HG02870 (cell line): ENCODE results near the gene LRP5.
"Not testable (repeated sequence)": the region's sequence is repeated elsewhere in the genome, so short reads cannot be mapped to it uniquely, and the experiment has no call there.

Experiments
- ATAC-seq: cut with Tn5 transposase; IDR thresholded peaks from one replicate; pipeline ENCODE4 v1.9.1; 2021; ENCODE audit warnings: mild to moderate bottlenecking, moderate library complexity; ENCODE audit not compliant: unreplicated experiment

The LRP5 gene

GRCh38 chr11:68387840-68388239 is 75.4 kb downstream of the LRP5 start:
- ATAC-seq = no peak

- ATAC-seq = no peak
These were observed 76.3 kb downstream of the LRP5 start for GRCh38 chr11:68388595-68389198.

GRCh38 chr11:68390315-68390714 is 77.9 kb downstream of the LRP5 start:
- ATAC-seq = no peak

DNA sequence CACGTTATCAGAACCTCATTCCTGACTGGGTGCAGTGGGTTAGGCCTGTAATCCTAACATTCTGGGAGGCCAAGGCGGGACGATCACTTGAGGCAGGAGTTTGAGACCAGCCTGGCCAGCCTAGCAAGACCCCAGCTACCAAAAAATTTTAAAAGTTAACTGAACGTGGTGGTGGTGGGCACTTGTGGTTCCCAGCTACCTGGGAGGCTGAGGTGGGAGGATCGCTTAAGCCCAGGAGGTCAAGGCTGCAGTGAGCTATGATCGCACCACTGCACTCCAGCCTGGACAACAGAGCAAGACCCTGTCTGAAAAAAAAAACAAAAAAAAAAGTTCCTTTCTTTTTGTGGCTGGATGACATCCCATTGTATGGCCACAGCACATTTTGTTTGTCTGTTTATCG is 80.4 kb downstream of the LRP5 start:
- ATAC-seq = no peak

- no peak for ATAC-seq
These were observed 84.1 kb downstream of the LRP5 start for GRCh38 chr11:68396516-68396915.

DNA sequence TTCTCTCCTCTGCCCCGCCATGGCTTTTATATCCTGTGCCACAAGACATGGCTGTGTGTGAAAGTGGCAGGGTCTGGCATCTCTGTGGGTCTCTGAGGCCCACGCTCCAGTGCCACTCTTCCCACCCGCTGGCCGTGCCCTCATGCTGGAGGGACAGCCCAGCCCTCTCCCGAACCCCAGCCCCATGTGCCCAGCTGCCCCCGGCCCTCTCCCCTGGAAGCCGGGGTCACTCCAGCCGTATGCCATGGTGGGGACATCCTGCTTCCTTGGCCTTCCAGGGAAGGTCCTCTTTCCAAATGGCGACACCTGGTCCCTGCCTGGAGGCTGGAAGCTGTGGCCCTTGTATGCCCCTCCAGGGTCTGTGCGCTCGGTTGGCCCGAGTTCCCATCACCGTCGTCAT is 84.9 kb downstream of the LRP5 start:
- no peak for ATAC-seq

DNA sequence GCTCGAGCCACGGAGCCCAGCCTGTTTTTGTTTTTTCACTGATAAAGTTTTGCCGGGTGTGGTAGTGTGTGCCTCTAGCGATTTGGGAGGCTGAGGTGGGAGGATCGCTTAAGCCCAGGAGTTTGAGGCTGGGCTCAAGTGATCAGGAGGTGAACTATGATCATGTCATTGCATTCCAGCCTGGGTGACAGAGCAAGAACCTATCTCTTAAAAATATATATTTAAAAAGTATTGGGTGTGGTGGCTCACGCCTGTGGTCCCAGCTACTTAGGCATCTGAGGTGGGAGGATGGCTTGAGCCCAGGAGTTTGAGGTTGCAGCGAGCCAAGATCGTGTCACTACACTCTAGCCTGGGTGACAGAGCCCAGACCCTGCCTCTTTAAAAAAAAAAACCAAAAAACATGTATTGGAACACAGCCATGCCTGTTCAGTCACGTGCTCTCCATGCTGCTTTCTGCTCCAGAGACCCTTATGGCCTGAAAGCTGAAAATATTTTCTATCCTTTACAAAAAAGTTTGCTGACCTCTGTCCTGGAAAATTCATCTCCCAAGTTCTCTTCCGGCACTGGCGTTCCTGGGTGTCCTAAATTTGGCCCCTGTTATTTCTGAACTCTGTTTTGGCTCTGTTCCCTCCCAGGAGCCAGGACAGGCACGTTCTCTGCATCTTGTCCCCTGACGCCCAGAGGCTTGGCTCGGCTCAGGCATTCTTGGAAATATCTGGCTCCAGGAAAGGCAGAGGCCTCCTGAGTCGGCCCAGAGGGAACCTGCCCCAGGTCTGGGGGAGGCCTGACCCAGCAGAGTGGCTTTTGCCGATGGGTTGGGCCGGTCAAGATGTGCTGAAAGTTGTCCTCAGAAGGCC is 86.8 kb downstream of the LRP5 start:
- ATAC-seq = no peak

DNA sequence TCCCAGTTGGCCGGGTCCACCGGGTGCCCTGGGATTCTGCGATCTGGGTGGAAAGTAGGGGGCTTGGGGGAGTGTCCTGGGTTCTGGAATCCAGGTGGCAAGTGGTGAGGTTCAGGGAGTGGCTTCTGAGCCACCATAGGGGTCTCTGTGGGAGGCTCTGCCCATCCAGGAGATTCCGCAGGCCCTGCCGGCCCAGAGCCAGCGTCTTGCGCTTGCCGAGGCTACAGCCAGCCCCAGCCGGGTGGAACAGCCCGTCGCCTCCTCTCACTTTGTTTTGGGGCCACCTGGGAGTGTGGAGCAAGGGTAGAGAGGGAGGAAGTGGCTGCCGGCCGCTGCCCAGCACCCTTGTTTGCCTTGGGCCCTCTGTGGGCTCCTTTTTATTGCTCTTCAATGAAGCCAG is 87.5 kb downstream of the LRP5 start:
- no peak for ATAC-seq

DNA sequence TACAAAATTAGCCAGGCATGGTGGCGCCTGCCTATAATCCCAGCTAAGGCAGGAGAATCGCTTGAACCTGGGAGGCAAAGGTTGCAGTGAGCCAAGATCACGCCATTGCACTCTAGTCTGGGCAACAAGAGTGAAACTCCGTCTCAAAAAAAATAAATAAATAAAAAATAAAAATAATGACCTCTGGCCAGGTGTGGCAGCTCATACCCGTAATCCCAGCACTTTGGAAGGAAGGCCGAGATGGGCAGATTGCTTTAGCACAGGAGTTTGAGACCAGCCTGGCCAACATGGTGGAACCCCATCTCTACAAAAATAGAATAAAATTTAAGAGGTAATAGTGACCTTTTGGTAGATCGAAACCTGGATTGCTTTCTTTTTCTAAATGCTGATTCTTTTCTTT is 88.2 kb downstream of the LRP5 start:
- ATAC-seq = not testable (repeated sequence)

DNA sequence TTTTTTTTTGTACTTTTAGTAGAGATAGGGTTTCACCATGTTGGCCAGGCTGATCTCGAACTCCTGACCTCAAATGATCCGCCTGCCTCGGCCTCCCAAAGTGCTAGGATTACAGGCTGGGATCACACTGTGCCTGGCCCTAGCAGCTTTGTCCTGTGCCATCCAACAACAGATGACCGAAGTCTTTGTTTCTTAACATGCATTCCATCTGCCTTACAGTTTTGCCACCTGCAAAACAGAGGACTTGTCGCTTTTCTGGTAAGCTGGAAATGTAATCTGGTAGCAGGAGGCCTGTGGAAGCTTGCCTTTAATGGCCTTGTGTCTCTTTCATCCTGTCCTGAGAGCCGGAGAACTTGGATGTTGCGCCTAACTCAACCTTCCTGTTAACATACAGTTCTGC is 89.5 kb downstream of the LRP5 start:
- ATAC-seq = no peak

DNA sequence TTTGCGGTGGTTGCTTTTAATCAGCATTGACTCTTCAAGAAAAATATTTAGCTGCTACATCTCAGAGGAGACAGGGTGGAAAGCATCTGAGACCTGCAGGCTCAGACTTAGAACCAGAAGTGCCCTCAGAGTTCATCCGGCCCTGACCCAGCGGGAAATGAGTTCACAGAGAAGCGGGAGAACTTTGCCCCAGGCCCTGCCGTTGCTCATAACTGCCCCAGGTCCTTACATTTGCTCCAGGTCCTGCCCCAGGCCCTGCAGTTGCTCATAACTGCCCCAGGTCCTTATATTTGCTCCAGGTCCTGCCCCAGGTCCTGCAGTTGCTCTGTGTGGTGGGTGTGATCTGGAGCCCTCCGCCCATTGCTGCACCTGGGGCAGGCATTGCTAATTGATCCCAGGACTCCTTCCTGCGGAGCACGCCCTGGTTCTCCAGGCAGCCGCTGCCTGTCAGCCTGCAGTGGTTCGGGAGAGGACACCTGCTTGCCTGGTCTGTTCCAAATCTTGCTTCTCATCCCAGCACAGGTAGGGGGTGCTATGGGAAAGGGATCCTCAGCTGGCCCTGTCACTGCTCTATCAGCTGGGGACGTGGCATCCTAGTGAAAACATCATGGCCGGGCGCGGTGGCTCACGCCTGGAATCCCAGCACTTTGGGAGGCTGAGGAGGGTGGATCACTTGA is 90.1 kb downstream of the LRP5 start:
- ATAC-seq = no peak

- no peak for ATAC-seq
These were observed 91.0 kb downstream of the LRP5 start for GRCh38 chr11:68403424-68403823.

GRCh38 chr11:68403831-68404230 is 91.4 kb downstream of the LRP5 start:
- ATAC-seq = no peak

DNA sequence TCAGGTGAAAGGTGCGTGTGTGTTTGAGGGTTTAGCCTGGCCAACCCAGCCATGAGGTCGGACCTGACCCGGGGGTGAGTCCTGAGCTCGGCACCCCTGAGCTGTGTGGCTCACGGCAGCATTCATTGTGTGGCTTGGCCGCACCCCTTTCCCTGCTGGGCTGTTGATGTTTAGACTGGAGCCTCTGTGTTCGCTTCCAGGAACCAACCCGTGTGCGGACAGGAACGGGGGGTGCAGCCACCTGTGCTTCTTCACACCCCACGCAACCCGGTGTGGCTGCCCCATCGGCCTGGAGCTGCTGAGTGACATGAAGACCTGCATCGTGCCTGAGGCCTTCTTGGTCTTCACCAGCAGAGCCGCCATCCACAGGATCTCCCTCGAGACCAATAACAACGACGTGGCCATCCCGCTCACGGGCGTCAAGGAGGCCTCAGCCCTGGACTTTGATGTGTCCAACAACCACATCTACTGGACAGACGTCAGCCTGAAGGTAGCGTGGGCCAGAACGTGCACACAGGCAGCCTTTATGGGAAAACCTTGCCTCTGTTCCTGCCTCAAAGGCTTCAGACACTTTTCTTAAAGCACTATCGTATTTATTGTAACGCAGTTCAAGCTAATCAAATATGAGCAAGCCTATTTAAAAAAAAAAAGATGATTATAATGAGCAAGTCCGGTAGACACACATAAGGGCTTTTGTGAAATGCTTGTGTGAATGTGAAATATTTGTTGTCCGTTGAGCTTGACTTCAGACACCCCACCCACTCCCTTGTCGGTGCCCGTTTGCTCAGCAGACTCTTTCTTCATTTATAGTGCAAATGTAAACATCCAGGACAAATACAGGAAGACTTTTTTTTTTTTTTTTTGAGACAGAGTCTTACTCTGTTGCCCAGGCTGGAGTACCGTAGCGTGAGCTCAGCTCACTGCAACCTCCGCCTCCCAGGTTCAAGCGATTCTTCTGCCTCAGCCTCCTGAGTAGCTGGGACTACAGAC is 94.2 kb downstream of the LRP5 start:
- no peak for ATAC-seq

GRCh38 chr11:68408512-68408911 is 96.1 kb downstream of the LRP5 start:
- no peak for ATAC-seq

DNA sequence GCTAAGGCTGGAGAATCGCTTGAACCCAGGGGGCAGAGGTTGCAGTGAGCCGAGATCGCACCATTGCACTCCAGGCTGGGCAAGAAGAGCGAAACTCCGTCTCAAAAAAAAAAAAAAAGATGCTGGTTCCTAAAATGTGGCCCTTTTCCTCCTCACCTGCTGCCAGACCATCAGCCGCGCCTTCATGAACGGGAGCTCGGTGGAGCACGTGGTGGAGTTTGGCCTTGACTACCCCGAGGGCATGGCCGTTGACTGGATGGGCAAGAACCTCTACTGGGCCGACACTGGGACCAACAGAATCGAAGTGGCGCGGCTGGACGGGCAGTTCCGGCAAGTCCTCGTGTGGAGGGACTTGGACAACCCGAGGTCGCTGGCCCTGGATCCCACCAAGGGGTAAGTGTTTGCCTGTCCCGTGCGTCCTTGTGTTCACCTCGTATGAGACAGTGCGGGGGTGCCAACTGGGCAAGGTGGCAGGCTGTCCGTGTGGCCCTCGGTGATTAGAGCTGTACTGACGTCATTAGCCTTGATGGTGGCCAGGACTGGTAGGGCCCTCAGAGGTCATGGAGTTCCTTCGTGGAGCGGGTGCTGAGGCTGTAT is 97.5 kb downstream of the LRP5 start:
- no peak for ATAC-seq

GRCh38 chr11:68411501-68411991 is 99.2 kb downstream of the LRP5 start:
- ATAC-seq = no peak

GRCh38 chr11:68412593-68413475 is 100.4 kb downstream of the LRP5 start:
- ATAC-seq = peak; percentile 55

DNA sequence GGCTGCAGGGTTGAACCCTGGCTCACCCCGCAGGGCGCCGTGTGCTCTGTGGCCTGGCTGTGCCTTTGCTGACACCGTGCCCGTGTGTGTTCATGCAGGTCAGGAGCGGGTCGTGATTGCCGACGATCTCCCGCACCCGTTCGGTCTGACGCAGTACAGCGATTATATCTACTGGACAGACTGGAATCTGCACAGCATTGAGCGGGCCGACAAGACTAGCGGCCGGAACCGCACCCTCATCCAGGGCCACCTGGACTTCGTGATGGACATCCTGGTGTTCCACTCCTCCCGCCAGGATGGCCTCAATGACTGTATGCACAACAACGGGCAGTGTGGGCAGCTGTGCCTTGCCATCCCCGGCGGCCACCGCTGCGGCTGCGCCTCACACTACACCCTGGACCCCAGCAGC is 101.2 kb downstream of the LRP5 start:
- no peak for ATAC-seq
